G401.6 (cell line): ENCODE measurements around the gene PIK3C2G.
"Not testable (repeated sequence)": the region's sequence is repeated elsewhere in the genome, so short reads cannot be mapped to it uniquely, and the experiment has no call there.

Experiments
- FAIRE-seq: peaks from 2 replicates; lab custom pipeline; 2012; peaks lifted over from hg19 to GRCh38; lab: Jason Lieb, UNC

Gene PIK3C2G

DNA sequence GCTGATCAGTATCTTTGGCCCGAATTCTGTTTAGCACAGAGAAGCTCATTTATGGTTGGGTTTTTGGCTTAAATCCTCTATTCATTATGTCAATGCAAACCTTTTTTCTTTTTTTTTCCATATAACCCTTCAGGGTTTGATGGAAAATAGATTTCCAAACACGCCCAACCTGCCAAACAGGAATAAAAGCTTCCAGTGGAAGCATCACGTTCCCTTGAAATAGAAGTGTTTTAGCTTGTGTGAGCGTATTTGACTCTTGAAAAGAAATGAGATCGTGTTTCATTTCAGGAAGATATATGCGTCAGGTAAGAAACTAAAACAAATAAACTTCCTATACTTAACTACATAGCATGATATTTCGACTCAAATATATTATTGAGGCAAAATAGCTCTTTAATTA lies at the start of gene PIK3C2G:
Gene PIK3C2G, plus strand, starts transcription at position 246 of the 400 bp plus-strand sequence. CDS start 20,564 bp downstream, outside the sequence.
- no peak for FAIRE-seq

- FAIRE-seq: no peak
Observed at GRCh38 chr12:18217966-18218365, 43.4 kb upstream of the PIK3C2G start.

GRCh38 chr12:18221726-18222125 lies 39.6 kb upstream of the PIK3C2G start:
- no peak for FAIRE-seq

DNA sequence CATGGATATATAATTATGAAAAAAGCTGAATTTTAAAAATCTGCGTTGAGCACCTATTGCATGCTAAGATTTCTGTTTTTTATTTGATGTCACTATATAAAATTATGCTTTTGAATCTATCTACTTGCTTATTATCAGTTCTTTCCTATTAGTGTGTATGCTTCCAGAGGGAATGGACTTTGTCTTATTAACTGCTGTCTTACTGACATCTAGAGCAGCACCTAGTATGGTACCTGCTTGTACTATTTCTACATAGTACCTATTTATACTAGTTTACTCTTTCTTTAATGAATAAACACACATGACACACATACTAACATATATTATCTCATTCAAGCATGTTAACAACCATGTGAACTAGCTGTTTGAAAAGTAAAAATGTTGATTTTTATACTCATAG lies 38.6 kb upstream of the PIK3C2G start:
- FAIRE-seq: no peak

- FAIRE-seq: no peak
Observed at GRCh38 chr12:18224745-18225144, 36.6 kb upstream of the PIK3C2G start.

DNA sequence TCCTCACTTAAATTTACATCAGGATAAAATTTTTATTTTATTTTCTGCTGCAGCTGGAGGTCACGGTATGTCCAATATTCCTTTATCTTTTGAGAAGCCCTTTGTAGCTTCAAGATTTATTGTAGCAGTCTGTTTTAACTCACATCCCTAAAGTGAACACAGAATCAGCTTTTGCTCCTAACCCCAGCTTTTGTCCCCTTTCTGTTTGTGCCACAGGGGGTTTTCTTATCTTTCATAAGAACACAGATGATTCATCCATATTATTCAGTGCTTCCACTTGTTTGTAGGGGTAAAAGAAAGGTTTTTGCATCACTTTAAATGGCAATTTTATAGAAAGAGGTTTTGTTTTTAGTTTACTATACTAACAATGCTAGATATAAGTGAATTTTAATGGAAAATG lies 21.8 kb upstream of the PIK3C2G start:
- FAIRE-seq: no peak

DNA sequence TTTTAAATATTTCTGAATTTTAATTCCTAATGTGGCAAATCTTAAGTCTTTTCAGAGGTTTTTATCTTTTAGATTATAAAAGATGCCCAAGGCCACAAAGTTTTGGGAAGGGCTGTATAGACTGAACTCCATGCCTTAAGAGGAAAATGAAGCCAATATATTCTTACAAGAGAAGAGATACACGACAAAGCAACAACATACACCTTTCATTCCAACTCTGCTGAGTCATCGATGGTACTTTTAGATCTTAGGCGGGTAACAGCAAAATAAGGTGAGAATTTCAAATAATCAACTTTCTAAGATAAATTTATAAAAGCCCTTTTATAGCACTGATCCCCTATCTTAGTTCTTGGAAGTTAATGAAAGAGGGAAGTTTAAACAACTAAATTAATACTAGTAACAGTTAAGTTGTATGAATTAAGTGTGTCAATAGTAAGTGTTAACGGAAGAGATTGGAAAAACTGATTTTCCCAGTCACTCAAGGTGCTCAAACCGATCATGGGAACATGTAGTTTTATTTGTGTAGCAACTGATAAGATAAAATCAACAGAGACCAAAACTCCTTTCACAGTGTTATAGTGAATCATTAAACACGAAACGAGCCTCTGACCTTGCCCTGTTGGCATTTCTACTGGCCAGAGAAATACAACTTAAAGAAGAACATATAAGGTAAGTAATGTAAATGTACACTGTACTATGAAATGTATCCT lies 18.8 kb upstream of the PIK3C2G start:
- FAIRE-seq: no peak

DNA sequence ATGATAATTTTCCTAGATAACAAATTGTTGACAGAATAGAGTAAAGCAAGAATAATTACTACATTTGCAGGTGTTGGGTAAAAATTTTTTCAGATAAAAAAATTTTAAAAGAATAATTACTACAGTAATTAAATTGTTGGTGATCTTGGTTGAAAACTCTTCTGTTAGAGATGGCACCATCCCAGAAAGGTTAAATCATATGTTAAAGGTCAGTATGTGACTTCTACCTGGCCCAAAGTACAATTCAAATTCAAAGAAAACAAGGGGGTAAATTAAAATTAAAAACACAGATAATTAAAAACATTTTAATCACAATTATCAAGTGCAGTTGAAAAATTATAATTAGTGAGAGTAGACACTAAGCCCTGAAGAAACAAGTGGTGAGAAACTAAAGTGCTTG lies 18.1 kb upstream of the PIK3C2G start:
- no peak for FAIRE-seq

DNA sequence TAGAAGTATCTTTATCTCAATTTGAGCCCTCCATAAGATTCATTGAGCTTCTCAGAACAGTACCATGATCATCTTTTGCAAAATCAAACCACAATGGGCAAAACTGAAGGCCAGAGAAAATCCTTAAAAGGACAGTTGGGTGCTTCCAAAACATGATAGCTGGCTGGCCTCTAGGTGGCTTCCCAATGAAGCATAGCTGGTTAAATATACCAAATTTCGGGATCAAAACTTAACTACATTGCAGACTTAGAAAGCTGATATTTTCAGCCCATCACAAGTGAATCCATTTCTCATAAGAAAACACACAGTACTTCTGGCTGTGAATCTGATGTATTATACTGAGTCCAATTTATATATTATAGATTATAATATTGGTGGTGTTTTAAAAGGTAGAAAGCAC lies 15.3 kb upstream of the PIK3C2G start:
- no peak for FAIRE-seq

- FAIRE-seq: peak; percentile 90
Observed at GRCh38 chr12:18250313-18250916, 10.9 kb upstream of the PIK3C2G start.

DNA sequence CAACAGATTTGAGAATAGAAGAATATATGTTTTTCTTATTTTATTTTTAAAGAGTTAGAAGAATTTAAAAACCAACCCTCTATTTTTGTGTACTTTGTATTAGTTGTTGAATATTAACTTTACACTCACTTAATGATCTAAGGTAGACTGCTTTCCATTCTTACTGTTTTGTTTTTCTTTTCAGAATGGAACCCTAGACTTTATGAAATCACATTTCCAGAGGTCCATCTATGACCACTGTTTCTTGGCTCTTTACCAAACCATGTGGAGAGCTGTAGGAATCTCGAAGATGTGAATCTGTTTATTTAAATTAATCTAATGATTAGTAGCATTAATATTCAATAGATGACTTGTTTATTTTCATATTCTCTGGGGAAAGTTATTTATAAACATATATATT lies 7.2 kb upstream of the PIK3C2G start:
- no peak for FAIRE-seq

DNA sequence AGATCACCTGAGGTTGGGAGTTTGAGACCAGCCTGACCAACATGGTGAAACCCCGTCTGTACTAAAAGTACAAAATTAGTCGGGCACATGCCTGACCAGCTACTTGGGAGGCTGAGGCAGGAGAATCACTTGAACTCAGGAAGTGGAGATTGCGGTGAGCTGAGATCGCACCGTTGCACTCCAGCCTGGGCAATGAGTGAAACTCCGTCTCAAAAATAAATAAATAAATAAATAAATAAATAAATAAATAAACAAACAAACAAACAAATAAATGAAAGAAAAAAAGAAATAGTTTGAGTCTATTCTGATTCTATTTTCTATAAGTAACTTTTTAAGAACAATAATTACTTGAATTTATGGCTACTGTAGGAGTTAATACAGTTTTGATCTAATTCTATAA lies 6.3 kb upstream of the PIK3C2G start:
- FAIRE-seq: not testable (repeated sequence)

GRCh38 chr12:18257251-18257650 lies 4.1 kb upstream of the PIK3C2G start:
- FAIRE-seq: no peak

DNA sequence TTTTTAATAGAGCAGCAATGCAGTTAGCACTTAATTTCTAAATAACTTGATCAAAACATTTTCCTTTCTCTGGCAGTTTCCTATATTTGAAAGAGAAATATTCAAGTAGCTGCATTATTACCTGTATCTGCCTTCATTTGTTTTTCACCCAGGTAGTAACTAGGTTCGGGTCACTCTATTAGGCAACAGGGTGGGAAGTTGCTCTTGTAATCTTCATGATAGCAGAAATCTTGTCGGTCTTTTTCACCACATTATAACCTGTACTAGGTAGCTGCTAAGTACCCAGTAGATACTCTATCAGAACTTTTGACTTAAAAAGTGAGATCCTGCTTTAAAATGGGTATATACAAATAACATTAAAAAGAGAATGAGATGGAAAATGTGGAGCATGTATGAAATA lies 2.4 kb upstream of the PIK3C2G start:
- FAIRE-seq: no peak

DNA sequence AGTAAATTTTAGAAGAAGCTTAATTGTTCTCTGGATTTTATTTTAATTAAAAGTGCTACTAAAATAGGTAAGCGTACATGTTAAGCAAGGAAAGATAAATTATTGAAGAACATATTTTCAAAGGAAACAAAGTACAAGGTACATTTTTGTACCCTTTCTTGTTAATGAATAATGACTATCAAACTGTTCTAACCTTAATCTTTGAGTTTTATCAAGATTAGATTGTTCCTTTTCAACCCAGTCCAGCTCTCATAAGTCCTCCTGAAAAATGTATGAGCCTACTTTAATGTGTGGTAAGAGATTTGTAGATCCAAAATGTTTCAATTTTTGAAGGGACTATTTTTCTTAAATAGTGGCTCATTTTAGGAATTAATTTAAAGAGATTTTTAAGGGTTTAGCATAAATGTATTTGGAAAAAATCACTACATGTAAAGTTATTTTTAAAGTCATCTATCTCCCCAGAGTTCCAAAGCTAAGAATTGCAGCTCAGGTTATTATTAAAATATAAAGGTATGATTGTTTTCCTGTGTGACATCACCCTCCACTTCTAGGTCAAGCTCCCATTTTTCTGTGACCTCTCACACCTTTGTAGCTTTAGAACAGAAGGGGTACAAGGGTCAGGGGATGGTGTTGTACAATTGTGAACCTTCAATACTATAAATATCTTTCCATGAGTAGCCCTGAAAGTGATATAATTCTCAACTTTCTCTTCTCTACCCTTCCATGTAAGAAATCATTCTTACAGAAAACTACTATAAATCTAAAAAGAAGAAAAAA lies 1.2 kb upstream of the PIK3C2G start:
- FAIRE-seq: no peak

DNA sequence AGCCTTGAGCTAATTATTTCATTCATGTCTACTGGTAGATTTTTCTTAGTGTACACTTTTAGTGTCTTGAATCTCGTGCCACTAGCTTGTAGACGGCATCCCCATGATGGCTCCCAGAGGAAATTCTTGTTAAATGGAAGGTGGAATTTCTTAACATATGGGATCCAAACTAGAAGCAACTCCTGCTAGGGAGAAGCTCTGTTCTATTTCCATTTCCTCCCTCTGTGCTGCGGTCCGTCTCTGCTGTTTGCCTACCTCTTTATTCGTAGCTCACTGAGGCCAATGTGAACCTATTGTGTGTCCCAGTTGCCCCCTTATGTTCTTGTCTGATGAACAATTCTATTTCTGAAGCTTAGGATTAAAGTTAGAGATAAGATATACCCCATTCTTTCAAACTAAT lies 588 bp downstream of the PIK3C2G start:
- no peak for FAIRE-seq

GRCh38 chr12:18262514-18262913 lies 1.2 kb downstream of the PIK3C2G start:
- no peak for FAIRE-seq

DNA sequence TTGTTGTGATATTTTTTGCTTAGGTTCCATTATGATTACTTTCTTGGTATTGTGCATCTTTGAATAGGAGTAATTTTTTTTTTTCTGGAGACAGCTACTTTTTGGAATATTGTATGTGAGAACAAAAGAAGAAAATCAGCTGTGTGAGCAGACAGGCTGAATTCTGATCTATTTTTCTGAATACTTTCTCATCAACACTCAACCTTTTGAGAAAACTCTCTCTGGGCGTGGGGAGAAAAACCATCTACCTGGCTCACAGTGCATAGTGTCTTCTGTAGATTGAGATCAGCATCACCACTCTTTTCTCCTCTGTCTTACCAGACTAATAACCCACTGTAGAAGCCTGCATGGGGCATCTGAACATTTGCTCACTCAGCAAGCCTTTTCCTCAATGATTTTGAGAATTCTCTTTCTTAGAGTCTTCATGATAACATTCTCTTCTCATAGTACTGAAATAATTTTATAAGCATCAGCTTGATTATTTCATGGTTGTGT lies 3.3 kb downstream of the PIK3C2G start:
- no peak for FAIRE-seq

DNA sequence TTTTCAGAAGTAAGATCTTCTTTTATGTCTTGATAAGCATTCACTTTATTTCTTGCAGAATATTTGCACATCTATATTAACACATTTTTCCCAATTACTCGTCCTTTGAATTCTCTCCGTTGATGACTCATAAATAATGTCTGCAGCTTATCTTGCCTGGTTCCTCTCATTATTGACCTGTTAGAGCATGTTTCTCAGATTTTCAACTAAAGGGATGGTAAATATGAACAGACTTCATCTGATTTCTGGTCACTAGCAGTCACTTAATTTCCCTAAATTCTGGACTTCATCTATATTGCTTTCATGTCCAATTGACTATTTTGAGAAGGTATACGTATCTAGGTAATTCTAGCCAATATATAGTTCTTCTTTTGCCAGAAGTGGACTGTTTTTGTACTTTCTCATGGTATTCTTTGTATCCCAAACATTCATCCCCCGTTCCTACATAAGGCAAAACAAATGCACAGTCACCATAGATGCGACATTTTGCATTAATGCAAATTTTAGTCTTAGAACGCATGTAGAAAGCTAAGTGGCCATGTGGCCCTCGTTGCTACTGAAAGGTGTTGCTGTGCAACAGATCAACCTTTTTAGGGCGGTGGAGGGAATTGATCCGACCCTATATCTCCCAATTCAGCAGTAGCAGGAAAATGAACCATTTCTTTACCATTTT lies 6.2 kb downstream of the PIK3C2G start:
- FAIRE-seq: no peak

DNA sequence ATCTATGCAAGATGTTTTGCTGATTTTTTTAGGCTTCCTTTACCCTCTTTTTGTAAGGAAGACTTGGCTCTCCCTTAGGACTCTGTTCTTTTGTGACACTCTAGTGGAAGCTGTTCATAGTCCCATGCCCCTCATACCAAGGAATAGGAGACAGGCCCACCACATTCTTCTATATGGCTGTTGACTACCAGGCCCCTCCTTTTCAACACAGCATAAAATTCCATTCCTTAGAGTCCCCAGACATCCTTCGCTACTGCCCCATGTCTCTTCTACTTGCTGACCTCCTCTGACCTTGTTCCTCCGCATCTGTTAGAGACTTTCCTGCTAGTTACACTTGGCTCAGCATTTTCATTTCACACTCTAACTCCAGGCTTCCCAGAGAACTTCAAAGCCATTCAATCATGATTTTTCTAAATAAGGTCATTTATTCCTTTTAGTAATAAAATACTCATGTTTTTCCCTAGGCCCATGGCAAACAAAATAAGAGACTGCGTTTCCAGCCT lies 9.7 kb downstream of the PIK3C2G start:
- no peak for FAIRE-seq

DNA sequence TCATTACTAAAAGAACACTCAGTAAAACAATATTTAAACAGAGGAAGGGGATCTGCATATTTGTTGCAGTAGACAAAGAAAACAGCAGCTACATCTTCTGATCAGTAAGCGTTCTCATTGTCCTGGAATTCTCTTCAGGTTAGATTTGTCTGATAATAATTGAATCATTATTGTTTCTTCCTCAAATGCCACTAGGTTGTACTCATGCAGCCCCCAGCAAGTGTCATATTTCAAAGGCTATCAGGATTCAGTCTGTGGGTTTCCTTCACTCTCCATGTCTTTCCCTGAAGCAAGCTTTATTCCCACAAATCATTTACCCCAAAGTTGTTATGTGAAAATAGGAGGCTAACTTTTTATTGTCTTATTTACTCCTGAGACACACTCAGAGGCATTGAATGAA lies 14.7 kb downstream of the PIK3C2G start:
- no peak for FAIRE-seq

GRCh38 chr12:18277196-18277595 lies 15.9 kb downstream of the PIK3C2G start:
- no peak for FAIRE-seq

GRCh38 chr12:18280728-18281127 lies 19.4 kb downstream of the PIK3C2G start:
- no peak for FAIRE-seq
